Measurements from ENCODE around the gene TMEM178B.

DNA sequence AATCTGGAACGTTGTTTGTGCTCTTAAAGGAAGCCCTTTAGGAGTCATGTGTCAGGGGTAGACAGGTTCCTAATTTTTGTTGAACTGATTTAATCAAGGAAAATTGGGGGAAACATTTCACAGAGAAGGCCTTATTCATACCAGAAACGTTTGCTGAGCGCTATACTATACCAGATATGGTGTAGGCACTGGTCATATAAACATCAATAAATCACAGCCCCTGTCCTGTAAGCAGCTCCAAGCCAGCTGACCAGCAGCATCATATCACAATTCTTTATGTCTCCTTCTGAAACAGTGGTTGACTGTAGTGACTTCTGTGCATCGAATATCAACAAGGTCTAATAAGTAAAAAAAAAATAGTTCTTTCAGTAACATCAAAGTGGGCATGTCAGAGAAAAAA is 1.1 kb downstream of the TMEM178B start:
- TF ChIP-seq POLR2A (IDR thresholded peaks at IDR 0.05; ENCODE audit: low read length), result no peak
- no peak for TF ChIP-seq CHD4 (IDR thresholded peaks at IDR 0.05; ENCODE audit: borderline replicate concordance)
- TF ChIP-seq, protein P1, sequence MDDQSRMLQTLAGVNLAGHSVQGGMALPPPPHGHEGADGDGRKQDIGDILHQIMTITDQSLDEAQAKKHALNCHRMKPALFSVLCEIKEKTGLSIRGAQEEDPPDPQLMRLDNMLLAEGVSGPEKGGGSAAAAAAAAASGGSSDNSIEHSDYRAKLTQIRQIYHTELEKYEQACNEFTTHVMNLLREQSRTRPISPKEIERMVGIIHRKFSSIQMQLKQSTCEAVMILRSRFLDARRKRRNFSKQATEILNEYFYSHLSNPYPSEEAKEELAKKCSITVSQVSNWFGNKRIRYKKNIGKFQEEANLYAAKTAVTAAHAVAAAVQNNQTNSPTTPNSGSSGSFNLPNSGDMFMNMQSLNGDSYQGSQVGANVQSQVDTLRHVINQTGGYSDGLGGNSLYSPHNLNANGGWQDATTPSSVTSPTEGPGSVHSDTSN (IDR thresholded peaks at IDR 0.05), result no peak
- TF ChIP-seq, protein P2, sequence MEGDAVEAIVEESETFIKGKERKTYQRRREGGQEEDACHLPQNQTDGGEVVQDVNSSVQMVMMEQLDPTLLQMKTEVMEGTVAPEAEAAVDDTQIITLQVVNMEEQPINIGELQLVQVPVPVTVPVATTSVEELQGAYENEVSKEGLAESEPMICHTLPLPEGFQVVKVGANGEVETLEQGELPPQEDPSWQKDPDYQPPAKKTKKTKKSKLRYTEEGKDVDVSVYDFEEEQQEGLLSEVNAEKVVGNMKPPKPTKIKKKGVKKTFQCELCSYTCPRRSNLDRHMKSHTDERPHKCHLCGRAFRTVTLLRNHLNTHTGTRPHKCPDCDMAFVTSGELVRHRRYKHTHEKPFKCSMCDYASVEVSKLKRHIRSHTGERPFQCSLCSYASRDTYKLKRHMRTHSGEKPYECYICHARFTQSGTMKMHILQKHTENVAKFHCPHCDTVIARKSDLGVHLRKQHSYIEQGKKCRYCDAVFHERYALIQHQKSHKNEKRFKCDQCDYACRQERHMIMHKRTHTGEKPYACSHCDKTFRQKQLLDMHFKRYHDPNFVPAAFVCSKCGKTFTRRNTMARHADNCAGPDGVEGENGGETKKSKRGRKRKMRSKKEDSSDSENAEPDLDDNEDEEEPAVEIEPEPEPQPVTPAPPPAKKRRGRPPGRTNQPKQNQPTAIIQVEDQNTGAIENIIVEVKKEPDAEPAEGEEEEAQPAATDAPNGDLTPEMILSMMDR (IDR thresholded peaks at IDR 0.05), result no peak
- no peak for TF ChIP-seq JUN (IDR thresholded peaks at IDR 0.05)
- TF ChIP-seq RCOR1 (IDR thresholded peaks at IDR 0.05; ENCODE audit: low read depth, low read length), result no peak
- TF ChIP-seq TFCP2L1 (CRISPR knock-in tag; IDR thresholded peaks at IDR 0.05), result no peak
- no peak for TF ChIP-seq MAZ (IDR thresholded peaks at IDR 0.05; ENCODE audit: borderline replicate concordance, low read depth, low read length)

All from A549 (cell line).